ENCODE results near the gene TMEM141.

Gene TMEM141

DNA sequence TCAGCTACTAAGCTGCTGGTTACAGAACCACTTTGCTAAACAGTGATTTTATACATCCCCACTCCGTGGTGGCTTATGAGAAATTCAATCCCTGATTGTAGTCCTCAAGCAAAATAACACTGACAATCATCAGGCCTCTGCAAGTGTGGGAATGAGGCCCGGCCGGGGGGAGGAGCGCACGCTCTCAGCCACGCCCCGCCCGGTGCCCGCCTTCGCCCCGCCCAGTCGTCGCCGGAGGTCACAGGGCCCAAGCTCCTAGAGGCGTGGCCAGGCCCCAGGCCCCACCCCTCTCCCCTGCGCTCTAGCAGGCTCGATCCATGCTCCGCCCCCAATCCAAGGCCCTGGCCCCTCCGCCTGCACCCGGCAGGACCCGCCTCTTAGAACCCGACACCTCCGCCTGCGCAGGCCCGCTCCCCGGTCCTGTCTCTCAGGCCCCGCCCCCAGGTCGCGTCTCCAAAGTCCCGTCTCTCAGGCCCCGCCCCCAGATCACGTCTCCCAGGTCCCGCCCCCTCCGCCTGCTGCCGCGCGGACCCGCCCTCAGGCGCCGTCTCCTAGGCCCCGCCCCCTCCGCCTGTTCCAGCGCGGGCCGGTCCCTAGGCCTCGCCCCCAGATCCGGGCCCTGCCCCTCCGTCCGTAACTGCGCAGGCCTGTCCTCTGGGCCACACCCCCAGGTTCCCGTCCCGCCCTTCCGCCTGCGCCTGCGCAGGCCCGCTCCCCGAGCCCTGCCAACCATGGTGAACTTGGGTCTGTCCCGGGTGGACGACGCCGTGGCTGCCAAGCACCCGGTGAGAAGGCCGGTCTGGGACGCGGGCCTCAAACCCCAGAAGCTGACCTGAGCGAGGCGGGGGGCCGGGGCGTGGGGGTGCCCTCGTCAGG is at the start of gene TMEM141:
TMEM141 (plus strand) TSS at position 705 of the 876 bp plus-strand sequence; CDS start at position 732, 27 bp downstream.
- DNase-seq (ENCODE audit: low spot score) = peak; percentile 100

DNA sequence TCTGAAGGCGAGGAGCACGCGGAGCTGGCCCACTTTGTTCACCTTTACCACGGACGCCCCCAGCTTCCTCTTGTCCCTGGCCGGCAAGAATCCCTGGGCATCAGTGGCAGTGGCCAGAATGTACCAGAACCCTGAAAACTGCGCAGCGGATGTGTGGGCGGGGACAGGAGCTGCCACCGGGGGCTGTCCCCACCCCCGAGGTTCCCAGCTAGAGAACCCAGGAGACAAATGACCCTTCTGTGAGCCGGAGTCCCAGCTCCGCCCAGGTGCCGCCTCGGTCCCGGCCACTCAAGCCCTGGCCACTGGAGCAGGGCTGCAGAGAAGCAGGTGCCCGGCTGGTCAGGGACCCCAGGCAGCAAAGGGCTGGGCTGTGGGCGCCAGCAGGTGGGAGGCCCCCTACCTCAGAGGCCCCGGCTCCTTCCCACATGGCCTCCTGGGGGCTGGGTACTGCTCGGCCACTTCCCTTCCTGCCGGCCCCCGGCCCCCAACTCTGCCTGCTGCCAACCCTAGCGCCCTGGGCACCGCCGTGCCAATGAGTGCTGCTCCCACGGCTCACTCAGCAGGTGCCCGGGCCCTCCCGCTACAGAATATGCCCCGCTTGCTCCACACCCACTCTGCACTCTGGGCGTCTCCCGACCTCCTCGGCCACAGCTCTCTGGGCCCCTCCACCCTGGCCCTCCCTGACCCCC is 49.1 kb upstream of the TMEM141 start:
- DNase-seq (ENCODE audit: low spot score) = no peak

DNA sequence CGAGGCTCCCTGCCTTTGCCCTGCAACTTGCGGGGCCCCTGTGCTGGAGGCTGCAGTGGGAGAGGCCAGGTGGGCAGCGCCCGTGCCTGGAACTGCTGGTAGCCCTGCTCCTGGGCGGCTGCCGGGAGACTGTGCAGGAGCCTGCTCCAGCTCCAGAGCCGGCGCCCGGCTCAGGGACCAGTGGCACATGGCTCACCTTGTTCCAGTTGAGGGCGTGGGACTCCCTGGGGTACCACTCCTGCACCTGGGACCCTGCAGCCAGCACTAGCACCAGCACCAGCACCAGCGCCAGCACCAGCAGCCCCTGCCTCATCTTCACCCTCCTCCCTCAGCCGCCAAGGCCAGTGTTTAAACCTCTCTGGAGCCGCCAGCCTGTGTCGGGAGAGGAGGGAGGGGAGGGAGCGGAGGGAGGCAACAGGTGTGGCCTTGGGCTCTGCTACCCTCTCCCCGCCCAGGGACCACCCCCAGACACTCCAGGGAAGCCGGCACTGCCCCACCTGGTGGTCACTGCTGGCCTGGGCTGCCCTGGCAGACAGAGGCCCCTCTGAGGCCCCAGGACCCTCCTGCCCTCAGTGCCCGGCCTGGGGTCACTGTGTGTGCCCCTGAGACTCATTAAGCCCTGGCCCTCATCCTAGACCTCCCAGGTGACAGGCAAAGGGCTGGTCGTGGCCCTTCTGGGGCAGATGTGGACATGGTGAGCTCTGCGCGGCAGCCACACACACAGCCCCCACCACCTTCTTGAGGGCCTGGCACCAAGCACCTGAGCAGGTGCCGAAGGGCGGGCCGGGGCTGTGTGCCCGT is 48.4 kb upstream of the TMEM141 start, which contains the start of gene LCN10:
LCN10 (minus strand) TSS at position 350 of the 801 bp plus-strand sequence; CDS start at position 313, 37 bp downstream.
- no peak for DNase-seq (ENCODE audit: low spot score)

- no peak for DNase-seq (ENCODE audit: low spot score)
Observed at GRCh38 chr9:136743639-136744211, 47.4 kb upstream of the TMEM141 start.

DNA sequence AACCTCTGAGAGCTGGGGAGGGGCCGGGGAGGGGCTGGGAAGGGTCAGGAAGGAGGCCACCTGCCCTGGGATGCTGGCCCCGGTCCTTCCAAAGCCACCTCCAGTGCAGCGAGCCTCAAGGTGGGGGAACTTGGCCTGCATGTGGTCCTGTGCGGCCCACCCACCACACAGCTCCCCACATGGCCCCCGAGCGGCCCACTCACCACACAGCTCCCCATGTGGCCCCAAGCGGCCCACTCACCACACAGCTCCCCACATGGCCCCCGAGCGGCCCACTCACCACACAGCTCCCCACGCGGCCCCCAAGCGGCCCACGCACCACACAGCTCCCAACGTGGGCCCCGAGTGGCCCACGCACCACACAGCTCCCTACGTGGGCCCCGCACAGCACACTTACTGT is 46.4 kb upstream of the TMEM141 start:
- no peak for DNase-seq (ENCODE audit: low spot score)

DNA sequence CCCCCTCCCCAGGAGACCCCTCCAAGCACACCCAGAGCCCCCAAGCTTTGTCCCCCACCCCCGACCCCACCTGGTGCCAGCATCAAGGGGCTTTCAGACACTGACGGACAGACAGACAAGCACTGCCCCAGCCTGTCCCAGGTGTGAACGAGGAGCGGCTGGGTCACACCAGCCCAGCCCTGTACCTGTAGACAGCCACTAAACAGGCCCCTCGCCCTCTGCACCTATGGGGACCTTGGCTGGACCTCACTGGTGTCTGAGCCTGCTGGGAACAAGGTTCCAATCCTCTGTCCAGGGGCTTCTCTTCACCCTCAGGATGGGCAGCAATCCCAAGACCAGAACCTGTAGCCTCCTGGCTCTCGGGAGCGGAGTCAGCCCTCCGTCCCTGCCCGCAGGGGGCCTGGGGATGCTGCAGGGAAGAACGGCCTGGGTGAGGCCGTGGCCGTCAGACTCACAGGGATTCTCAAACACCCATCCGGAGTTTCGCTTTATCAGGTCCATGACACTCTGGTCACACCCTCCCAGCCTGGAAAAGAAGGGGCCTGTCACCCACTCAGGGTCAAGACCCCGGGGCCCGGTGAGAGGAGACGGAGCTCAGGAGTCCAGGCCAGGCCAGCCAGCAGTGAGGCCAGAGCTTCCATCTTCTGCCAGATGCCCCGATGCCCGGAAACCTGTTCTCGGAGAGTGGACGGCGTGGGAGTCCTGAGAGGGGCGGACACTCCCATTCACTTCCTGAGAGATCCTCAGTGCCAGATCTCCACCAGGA is 45.6 kb upstream of the TMEM141 start:
- DNase-seq (ENCODE audit: low spot score) = no peak

GRCh38 chr9:136746155-136746490 is 45.0 kb upstream of the TMEM141 start:
- no peak for DNase-seq (ENCODE audit: low spot score)

GRCh38 chr9:136746621-136747020 is 44.5 kb upstream of the TMEM141 start:
- no peak for DNase-seq (ENCODE audit: low spot score)

GRCh38 chr9:136747161-136748060 is 43.7 kb upstream of the TMEM141 start:
- DNase-seq (ENCODE audit: low spot score) = no peak

- DNase-seq (ENCODE audit: low spot score) = no peak
Observed at GRCh38 chr9:136748201-136748600, 42.9 kb upstream of the TMEM141 start, which contains the start of gene LCN6. Gene LCN6 (minus strand): TSS chr9:136748525. CDS start chr9:136748483, 42 bp downstream.

GRCh38 chr9:136748666-136749611 is 42.2 kb upstream of the TMEM141 start:
- DNase-seq (ENCODE audit: low spot score) = no peak

- no peak for DNase-seq (ENCODE audit: low spot score)
Observed at GRCh38 chr9:136750526-136750925, 40.6 kb upstream of the TMEM141 start.

DNA sequence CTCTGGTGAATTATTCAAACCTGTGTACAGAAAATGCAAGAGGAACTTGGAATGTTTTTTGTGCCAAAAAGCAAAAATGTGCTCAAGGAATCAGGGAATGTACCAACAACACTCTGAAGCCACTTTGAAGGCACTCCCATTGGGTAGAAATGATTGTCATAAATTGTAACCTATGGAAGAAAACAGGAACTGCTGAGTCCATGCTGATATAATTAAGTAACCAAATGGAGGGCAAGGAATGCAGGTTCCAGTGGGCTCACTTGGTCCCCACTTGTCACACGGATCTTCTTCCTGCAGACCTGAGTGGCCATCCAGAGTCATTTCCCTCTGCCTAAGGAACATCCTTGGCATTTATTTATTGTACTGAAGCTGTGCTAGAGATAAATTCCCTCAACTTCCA is 39.9 kb upstream of the TMEM141 start:
- no peak for DNase-seq (ENCODE audit: low spot score)

DNA sequence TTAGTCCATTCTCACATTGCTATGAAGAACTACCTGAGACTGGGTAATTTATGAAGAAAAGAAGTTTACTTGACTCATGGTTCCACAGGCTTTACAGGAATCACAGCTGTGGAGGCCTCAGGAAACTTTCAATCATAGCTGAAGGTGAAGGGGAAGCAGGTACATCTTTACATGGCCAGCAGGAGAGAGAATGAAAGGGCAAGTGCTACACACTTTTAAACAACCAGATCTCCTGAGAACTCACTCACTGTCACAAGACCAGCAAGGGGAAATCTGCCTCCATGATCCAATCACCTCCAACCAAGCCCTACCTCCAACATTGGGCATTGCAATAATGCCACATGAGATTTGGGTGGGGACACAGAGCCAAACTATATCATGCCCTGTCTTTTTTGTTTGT is 39.3 kb upstream of the TMEM141 start:
- DNase-seq (ENCODE audit: low spot score) = no peak

GRCh38 chr9:136753371-136754058 is 37.6 kb upstream of the TMEM141 start:
- no peak for DNase-seq (ENCODE audit: low spot score)

GRCh38 chr9:136754059-136754572 is 37.0 kb upstream of the TMEM141 start:
- DNase-seq (ENCODE audit: low spot score) = no peak

- DNase-seq (ENCODE audit: low spot score) = no peak
Observed at GRCh38 chr9:136754626-136755301, 36.4 kb upstream of the TMEM141 start.
